ENCODE data around the gene PDZRN3. TPM values are rescaled to one million over a fixed set of nuclear protein-coding genes. Genes with fewer than 3 reads are reported as not detected.

Gene PDZRN3
- total and polyA plus RNA-seq, 2 experiments from 2014 or later, result 7.5 to 14.0 TPM

DNA sequence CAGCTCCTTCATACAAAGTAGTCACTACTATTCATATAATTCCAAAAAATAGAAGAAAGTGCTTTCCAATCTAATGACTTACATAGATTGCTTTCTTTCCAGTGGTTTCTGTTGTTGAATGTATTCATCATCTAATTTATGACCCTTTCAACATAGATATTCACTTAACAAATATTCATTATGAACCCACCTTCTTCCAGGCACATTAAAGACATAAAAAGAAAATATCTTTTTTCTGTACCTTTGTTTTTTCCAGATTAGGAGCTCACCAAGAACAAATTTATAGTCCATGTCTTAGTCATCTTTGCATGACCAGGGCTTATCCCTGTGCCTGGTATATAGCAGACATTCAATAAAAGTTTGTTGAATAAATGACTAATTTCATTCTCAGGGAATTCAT, 32.4 kb upstream of the PDZRN3 start:
- H3F3A ChIP-seq (replicated peaks; ENCODE audit: low read depth), result no peaks in the 10 kb centered on the region
- no peaks in the 10 kb centered on the region for H4K20me1 ChIP-seq (replicated peaks; ENCODE audit: insufficient read depth)
- Mint-ChIP-seq H3K4me3 (no peak overlapping the region), H3K4me1 (peaks cover 11% of the 10 kb centered on the region), H3K9me3 (no peaks in the 10 kb centered on the region), H3K27me3 (ENCODE audit: insufficient read depth, low read depth, poor library complexity) (no peaks in the 10 kb centered on the region), H3K27ac (no peak overlapping the region), H3K36me3 (ENCODE audit: low read depth) (no peaks in the 10 kb centered on the region)
- DNase-seq (ENCODE audit: low spot score), result no peak
- ATAC-seq, result no peak
- TF ChIP-seq ZNF462 (CRISPR knock-in tag; IDR thresholded peaks at IDR 0.05) (no peak), ZNF114 (CRISPR knock-in tag; IDR thresholded peaks at IDR 0.05) (no peak), JUNB (IDR thresholded peaks at IDR 0.05; ENCODE audit: unreplicated experiment) (no peak), EZH2phosphoT487 (IDR thresholded peaks at IDR 0.05; ENCODE audit: unreplicated experiment) (no peak), REST (IDR thresholded peaks at IDR 0.05; ENCODE audit: unreplicated experiment) (no peak), EZH2 (IDR thresholded peaks at IDR 0.05; ENCODE audit: low read depth, unreplicated experiment) (no peak), NANOG (IDR thresholded peaks at IDR 0.05; ENCODE audit: borderline replicate concordance) (no peak), POLR2AphosphoS5 (IDR thresholded peaks at IDR 0.05; ENCODE audit: low read depth) (no peak)
- TF ChIP-seq, protein P1, sequence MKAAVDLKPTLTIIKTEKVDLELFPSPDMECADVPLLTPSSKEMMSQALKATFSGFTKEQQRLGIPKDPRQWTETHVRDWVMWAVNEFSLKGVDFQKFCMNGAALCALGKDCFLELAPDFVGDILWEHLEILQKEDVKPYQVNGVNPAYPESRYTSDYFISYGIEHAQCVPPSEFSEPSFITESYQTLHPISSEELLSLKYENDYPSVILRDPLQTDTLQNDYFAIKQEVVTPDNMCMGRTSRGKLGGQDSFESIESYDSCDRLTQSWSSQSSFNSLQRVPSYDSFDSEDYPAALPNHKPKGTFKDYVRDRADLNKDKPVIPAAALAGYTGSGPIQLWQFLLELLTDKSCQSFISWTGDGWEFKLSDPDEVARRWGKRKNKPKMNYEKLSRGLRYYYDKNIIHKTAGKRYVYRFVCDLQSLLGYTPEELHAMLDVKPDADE (IDR thresholded peaks at IDR 0.05), result no peak
- H3K79me2 ChIP-seq (replicated peaks; ENCODE audit: insufficient read depth), result no peaks in the 10 kb centered on the region
- no peaks in the 10 kb centered on the region for H3K27me3 ChIP-seq (ENCODE audit: insufficient read depth)
- H3K36me3 ChIP-seq (ENCODE audit: insufficient read depth), result no peaks in the 10 kb centered on the region
- H3K27ac ChIP-seq (ENCODE audit: low read depth), result no peak overlapping the region
- no peak overlapping the region for H3K4me2 ChIP-seq
- H2AFZ ChIP-seq, result no peak overlapping the region
- peaks cover 12% of the 10 kb centered on the region; the same call in 1 of the 2 replicates for H3K4me1 ChIP-seq (ENCODE audit: insufficient read depth)
- H3K4me3 ChIP-seq, result no peak overlapping the region
- H3K9me2 ChIP-seq (ENCODE audit: insufficient read depth), result 0 out of 2 replicates have a peak, but pooled peaks cover 3% of the 10 kb centered on the region
